ENCODE data around the gene CCNT1.
"Not testable (repeated sequence)": the region's sequence is repeated elsewhere in the genome, so short reads cannot be mapped to it uniquely, and the experiment has no call there.

The CCNT1 gene

DNA sequence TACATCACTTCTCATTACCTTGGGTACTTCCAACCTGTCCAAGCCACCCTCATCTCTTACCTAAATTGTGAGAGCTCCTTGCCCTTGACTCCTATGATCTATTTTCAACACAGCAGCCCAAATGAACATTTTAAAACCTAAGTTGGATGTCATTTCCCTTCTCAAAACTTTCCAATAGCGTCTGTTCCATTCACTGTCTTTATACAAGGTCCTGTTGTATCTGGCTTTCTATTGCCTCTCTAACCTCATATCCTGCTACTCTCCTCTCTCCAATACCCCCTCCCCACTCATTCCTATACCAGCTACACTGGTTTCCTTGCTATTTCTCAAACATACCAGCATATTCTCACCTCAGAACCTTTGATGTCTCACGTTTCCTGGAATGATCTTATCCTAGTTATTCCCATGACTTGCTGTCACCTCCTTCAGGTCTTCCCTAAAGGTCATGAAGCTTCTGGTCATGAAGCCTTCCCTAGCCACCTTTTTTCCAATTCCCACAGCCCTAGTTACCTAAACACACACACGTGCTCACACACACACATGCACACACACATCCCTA lies 30.4 kb downstream of the CCNT1 start:
- peaks cover 7% of the 10 kb centered on the region for H3K79me2 ChIP-seq (ENCODE audit: insufficient read depth, low read length)
- peaks cover 35% of the 10 kb centered on the region for H3K36me3 ChIP-seq (ENCODE audit: insufficient read depth, low read length)
- H3K27ac ChIP-seq (ENCODE audit: low read depth, low read length, poor library complexity, severe bottlenecking) = no peak overlapping the region
- no peak overlapping the region for H3K4me2 ChIP-seq (ENCODE audit: low read length)
- TF ChIP-seq EZH2 (IDR thresholded peaks at IDR 0.05; ENCODE audit: borderline replicate concordance, low read length) = no peak
- TF ChIP-seq, protein P1, sequence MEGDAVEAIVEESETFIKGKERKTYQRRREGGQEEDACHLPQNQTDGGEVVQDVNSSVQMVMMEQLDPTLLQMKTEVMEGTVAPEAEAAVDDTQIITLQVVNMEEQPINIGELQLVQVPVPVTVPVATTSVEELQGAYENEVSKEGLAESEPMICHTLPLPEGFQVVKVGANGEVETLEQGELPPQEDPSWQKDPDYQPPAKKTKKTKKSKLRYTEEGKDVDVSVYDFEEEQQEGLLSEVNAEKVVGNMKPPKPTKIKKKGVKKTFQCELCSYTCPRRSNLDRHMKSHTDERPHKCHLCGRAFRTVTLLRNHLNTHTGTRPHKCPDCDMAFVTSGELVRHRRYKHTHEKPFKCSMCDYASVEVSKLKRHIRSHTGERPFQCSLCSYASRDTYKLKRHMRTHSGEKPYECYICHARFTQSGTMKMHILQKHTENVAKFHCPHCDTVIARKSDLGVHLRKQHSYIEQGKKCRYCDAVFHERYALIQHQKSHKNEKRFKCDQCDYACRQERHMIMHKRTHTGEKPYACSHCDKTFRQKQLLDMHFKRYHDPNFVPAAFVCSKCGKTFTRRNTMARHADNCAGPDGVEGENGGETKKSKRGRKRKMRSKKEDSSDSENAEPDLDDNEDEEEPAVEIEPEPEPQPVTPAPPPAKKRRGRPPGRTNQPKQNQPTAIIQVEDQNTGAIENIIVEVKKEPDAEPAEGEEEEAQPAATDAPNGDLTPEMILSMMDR (IDR thresholded peaks at IDR 0.05; ENCODE audit: low read length) = no peak
- H3K4me3 ChIP-seq (ENCODE audit: low read depth, low read length, poor library complexity, severe bottlenecking) = no peak overlapping the region
- no peaks in the 10 kb centered on the region for H3F3A ChIP-seq (ENCODE audit: insufficient read depth, low read length)
- H3K4me1 ChIP-seq (ENCODE audit: insufficient read depth, low read length, severe bottlenecking) = peaks cover 7% of the 10 kb centered on the region
- no peak overlapping the region for H2AFZ ChIP-seq (ENCODE audit: low read length)
- H3K27me3 ChIP-seq (ENCODE audit: insufficient read depth, low read length) = no peaks in the 10 kb centered on the region
- no peaks in the 10 kb centered on the region for H4K20me1 ChIP-seq (ENCODE audit: insufficient read depth, low read length)
- no peaks in the 10 kb centered on the region for H3K9me2 ChIP-seq (ENCODE audit: low read depth, low read length)
- no peaks in the 10 kb centered on the region for H3K9me3 ChIP-seq (ENCODE audit: low read length)
- no peak overlapping the region for H3K9ac ChIP-seq (ENCODE audit: low read length)

DNA sequence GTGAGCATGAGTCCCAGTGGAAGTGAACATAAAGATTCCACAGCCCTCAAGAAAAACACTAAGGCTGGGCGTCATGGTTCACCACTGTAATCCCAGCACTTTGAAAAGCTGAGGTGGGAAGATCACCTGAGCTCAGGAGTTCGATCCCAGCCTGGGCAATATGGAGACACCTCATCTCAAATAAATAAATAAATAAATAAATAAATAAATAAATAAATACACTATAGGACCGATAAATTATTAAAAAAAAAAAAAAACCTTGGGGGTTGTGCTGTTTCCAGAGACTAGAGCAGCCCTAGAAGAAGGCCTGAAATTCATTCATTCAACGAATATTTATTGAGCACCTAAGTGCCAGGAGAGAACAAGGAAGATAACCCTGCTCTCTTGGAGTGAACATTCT lies 33.0 kb downstream of the CCNT1 start:
- Histone ChIP-seq H3F3A (ENCODE audit: insufficient read depth, low read length) (no peaks in the 10 kb centered on the region), H3K4me2 (ENCODE audit: low read length) (no peak overlapping the region), H3K9me2 (ENCODE audit: low read depth, low read length) (no peaks in the 10 kb centered on the region), H3K36me3 (ENCODE audit: insufficient read depth, low read length) (peaks cover 34% of the 10 kb centered on the region), H3K4me1 (ENCODE audit: insufficient read depth, low read length, severe bottlenecking) (peaks cover 33% of the 10 kb centered on the region), H3K27ac (ENCODE audit: low read depth, low read length, poor library complexity, severe bottlenecking) (no peak overlapping the region), H2AFZ (ENCODE audit: low read length) (no peak overlapping the region), H3K9me3 (ENCODE audit: low read length) (no peaks in the 10 kb centered on the region), H4K20me1 (ENCODE audit: insufficient read depth, low read length) (0 out of 2 replicates have a peak, but pooled peaks cover 5% of the 10 kb centered on the region), H3K4me3 (ENCODE audit: low read depth, low read length, poor library complexity, severe bottlenecking) (no peak overlapping the region), H3K27me3 (ENCODE audit: insufficient read depth, low read length) (no peaks in the 10 kb centered on the region), H3K9ac (ENCODE audit: low read length) (no peak overlapping the region), H3K79me2 (ENCODE audit: insufficient read depth, low read length) (peaks cover 33% of the 10 kb centered on the region)
- TF ChIP-seq EZH2 (IDR thresholded peaks at IDR 0.05; ENCODE audit: borderline replicate concordance, low read length) = no peak
- TF ChIP-seq, protein P1 (IDR thresholded peaks at IDR 0.05; ENCODE audit: low read length) = no peak

DNA sequence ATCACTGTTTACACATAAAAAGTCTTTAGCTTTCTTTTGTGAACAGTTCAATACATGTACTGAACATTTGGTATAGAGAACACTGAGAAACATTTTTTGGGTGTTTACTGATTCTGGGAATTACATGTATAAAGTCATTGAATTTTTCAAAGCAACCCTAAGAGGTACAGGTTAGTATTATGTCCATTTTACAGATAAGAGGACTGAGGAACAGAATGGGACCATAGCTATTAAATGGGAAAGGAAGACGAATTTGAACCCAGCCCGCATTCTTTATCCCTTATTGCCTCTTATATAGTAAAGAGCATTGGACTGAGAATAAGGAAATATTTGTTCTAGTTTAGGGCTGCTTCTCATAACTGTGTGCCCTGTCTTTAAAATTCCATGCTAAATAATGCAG lies 33.6 kb downstream of the CCNT1 start:
- Histone ChIP-seq H3K9ac (ENCODE audit: low read length) (peak overlapping the region; percentile 61), H3K4me2 (ENCODE audit: low read length) (peak overlapping the region; percentile 63), H3K27me3 (ENCODE audit: insufficient read depth, low read length) (no peaks in the 10 kb centered on the region), H3K4me3 (ENCODE audit: low read depth, low read length, poor library complexity, severe bottlenecking) (peak overlapping the region; percentile 84), H3K4me1 (ENCODE audit: insufficient read depth, low read length, severe bottlenecking) (peaks cover 39% of the 10 kb centered on the region), H3K36me3 (ENCODE audit: insufficient read depth, low read length) (peaks cover 34% of the 10 kb centered on the region), H4K20me1 (ENCODE audit: insufficient read depth, low read length) (0 out of 2 replicates have a peak, but pooled peaks cover 5% of the 10 kb centered on the region), H3K27ac (ENCODE audit: low read depth, low read length, poor library complexity, severe bottlenecking) (no peak overlapping the region), H3K9me2 (ENCODE audit: low read depth, low read length) (no peaks in the 10 kb centered on the region), H3K9me3 (ENCODE audit: low read length) (no peaks in the 10 kb centered on the region), H2AFZ (ENCODE audit: low read length) (no peak overlapping the region; the same call in 1 of the 2 replicates), H3K79me2 (ENCODE audit: insufficient read depth, low read length) (peaks cover 39% of the 10 kb centered on the region), H3F3A (ENCODE audit: insufficient read depth, low read length) (no peaks in the 10 kb centered on the region)
- no peak for TF ChIP-seq EZH2 (IDR thresholded peaks at IDR 0.05; ENCODE audit: borderline replicate concordance, low read length)
- TF ChIP-seq, protein P1 (IDR thresholded peaks at IDR 0.05; ENCODE audit: low read length) = no peak

DNA sequence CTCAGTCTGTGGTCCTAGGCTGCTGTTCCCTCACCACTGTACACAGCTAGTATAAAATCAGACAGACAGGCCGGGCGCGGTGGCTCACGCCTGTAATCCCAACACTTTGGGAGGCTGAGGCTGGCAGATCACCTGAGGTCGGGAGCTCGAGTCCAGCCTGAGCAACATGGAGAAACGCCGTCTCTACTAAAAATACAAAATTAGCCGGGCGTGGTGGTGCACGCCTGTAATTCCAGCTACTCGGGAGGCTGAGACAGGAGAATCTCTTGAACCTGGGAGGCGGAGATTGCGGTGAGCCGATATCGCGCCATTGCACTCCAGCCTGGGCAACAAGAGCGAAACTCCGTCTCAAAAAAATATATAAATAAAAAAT lies 34.0 kb downstream of the CCNT1 start:
- H3K9ac ChIP-seq (ENCODE audit: low read length) = peak overlapping the region; percentile 61
- not testable (repeated sequence) for H2AFZ ChIP-seq (ENCODE audit: low read length); H3K9me2 ChIP-seq (ENCODE audit: low read depth, low read length); H3K27ac ChIP-seq (ENCODE audit: low read depth, low read length, poor library complexity, severe bottlenecking); H3K27me3 ChIP-seq (ENCODE audit: insufficient read depth, low read length); H3F3A ChIP-seq (ENCODE audit: insufficient read depth, low read length); H3K9me3 ChIP-seq (ENCODE audit: low read length); H4K20me1 ChIP-seq (ENCODE audit: insufficient read depth, low read length)
- peak overlapping the region; percentile 84 for H3K4me3 ChIP-seq (ENCODE audit: low read depth, low read length, poor library complexity, severe bottlenecking)
- H3K36me3 ChIP-seq (ENCODE audit: insufficient read depth, low read length) = peaks cover 34% of the 10 kb centered on the region
- peaks cover 42% of the 10 kb centered on the region for H3K4me1 ChIP-seq (ENCODE audit: insufficient read depth, low read length, severe bottlenecking)
- H3K79me2 ChIP-seq (ENCODE audit: insufficient read depth, low read length) = peaks cover 43% of the 10 kb centered on the region
- H3K4me2 ChIP-seq (ENCODE audit: low read length) = peak overlapping the region; percentile 63

Measured in OCI-LY1 (cell line).